B cell (primary cell): ENCODE measurements around the gene ANKFY1. TPM values are rescaled to one million over a fixed set of nuclear protein-coding genes. Genes with fewer than 3 reads are reported as not detected.

Experiments
- ATAC-seq: fragments of 200-7000 bp; cut with Tn5 transposase; one replicate; pipeline ENCODE4 v1.10.0; 2021; ENCODE audit warnings: low read depth, mild to moderate bottlenecking, moderate number of reproducible peaks, moderate library complexity
- CTCF ChIA-PET: fragments of 350-600 bp; sonication (Branson Sonifier 250); formaldehyde crosslinking; loops from one replicate; lab custom pipeline; 2021; ENCODE audit warnings: antibody characterized with exemption, inconsistent platforms; lab: Charles Lee
- POLR2A ChIA-PET: fragments of 350-600 bp; sonication (Branson Sonifier 250); formaldehyde crosslinking; loops from one replicate; lab custom pipeline; 2021; ENCODE audit warnings: antibody characterized with exemption; lab: Charles Lee
- DNase-seq: peaks from one replicate; pipeline ENCODE4 v3.0.0; 2013
- H2AFZ ChIP-seq: 2 replicates; pipeline ENCODE4 v1.6.1; 2012; ENCODE audit warnings: mild to moderate bottlenecking, low read depth, low read length; ENCODE audit not compliant: insufficient read depth, poor library complexity, severe bottlenecking
- H3K27ac ChIP-seq, 2 donors: 1 replicate in 1 of 2; 2 replicates in 1 of 2; pipeline ENCODE4 v1.5.1; 2012 to 2013; ENCODE audit warnings: low read length in 2 of 2, mild to moderate bottlenecking in 2 of 2, moderate library complexity in 1 of 2
- H3K27me3 ChIP-seq, 4 experiments: fragments of 200-600 bp in 1 of 4; sonication (generic) in 1 of 4; replicated peaks in 1 of 4; 1 replicate in 2 of 4; 2 replicates in 2 of 4; pipeline versions ENCODE4 v1.6.1 to v1.7.0; 2013 to 2016; ENCODE audit warnings: low read length in 3 of 4, mild to moderate bottlenecking in 2 of 4, mixed read lengths in 1 of 4, moderate library complexity in 1 of 4; ENCODE audit not compliant: insufficient read depth in 4 of 4, control insufficient read depth in 3 of 4; ENCODE audit errors: control extremely low read depth in 1 of 4
- H3K36me3 ChIP-seq, 2 experiments: replicated peaks in 1 of 2; 1 replicate in 1 of 2; 2 replicates in 1 of 2; pipeline versions ENCODE4 v1.6.1 to v1.7.1; 2013; ENCODE audit warnings: low read length in 1 of 2; ENCODE audit not compliant: insufficient read depth in 2 of 2, control insufficient read depth in 1 of 2; ENCODE audit errors: control extremely low read depth in 1 of 2, extremely low read depth in 1 of 2
- H3K4me1 ChIP-seq, 2 donors: fragments of 200-600 bp in 1 of 2; sonication (generic) in 1 of 2; 1 replicate in 1 of 2; 2 replicates in 1 of 2; pipeline versions ENCODE4 v1.5.1 to v1.6.1; 2013 to 2017; ENCODE audit warnings: low read length in 2 of 2; ENCODE audit not compliant: control insufficient read depth in 2 of 2, insufficient read depth in 2 of 2
- H3K4me2 ChIP-seq: replicated peaks from 2 replicates; pipeline ENCODE3; 2012; ENCODE audit warnings: mild to moderate bottlenecking, low read depth, low read length; ENCODE audit not compliant: poor library complexity, severe bottlenecking
- H3K4me3 ChIP-seq, 5 experiments: fragments of 200-600 bp in 1 of 5; sonication (generic) in 1 of 5; 1 replicate in 3 of 5; 2 replicates in 2 of 5; pipeline versions ENCODE4 v1.5.1 to v1.7.0; 2011 to 2016; ENCODE audit warnings: low read length in 4 of 5, mild to moderate bottlenecking in 4 of 5, low read depth in 2 of 5, control low read depth in 1 of 5, moderate library complexity in 1 of 5; ENCODE audit not compliant: insufficient read depth in 1 of 5; ENCODE audit errors: control extremely low read depth in 1 of 5, extremely low read depth in 1 of 5
- H3K79me2 ChIP-seq: fragments of 200-600 bp; sonication (generic); one replicate; pipeline ENCODE4 v1.6.0; 2016; ENCODE audit warnings: low read length; ENCODE audit not compliant: control insufficient read depth, insufficient read depth
- H3K9ac ChIP-seq: fragments of 200-600 bp; sonication (generic); 2 replicates; pipeline ENCODE4 v1.6.1; 2017; ENCODE audit warnings: mild to moderate bottlenecking, low read length, moderate library complexity
- H3K9me3 ChIP-seq, 3 donors: one replicate each; pipeline versions ENCODE4 v1.6.1 to v1.7.1; 2013; ENCODE audit warnings: low read length in 2 of 3; ENCODE audit not compliant: control insufficient read depth in 2 of 3, insufficient read depth in 1 of 3; ENCODE audit errors: control extremely low read depth in 1 of 3
- H4K20me1 ChIP-seq: 2 replicates; pipeline ENCODE4 v1.6.0; 2012; ENCODE audit warnings: mild to moderate bottlenecking, low read length; ENCODE audit not compliant: insufficient read depth, control insufficient read depth, poor library complexity, severe bottlenecking
- H3K27ac Mint-ChIP-seq: one replicate; pipeline ENCODE4 v1.8.0; 2021; ENCODE audit warnings: mixed read lengths
- H3K27me3 Mint-ChIP-seq: one replicate; pipeline ENCODE4 v1.8.0; 2021; ENCODE audit warnings: mixed read lengths
- H3K4me1 Mint-ChIP-seq: one replicate; pipeline ENCODE4 v1.8.0; 2021; ENCODE audit warnings: mixed read lengths
- H3K4me3 Mint-ChIP-seq: one replicate; pipeline ENCODE4 v1.8.0; 2021; ENCODE audit warnings: mixed read lengths
- H3K9me3 Mint-ChIP-seq: one replicate; pipeline ENCODE4 v1.8.0; 2022; ENCODE audit warnings: mixed read lengths; ENCODE audit not compliant: insufficient read depth
- EZH2 ChIP-seq: IDR thresholded peaks from 2 replicates; pipeline ENCODE4 v1.6.1; 2012; ENCODE audit warnings: borderline replicate concordance, low read depth, mild to moderate bottlenecking, moderate library complexity, low read length; ENCODE audit not compliant: insufficient read depth, poor library complexity, severe bottlenecking
- WGBS: methylation state at CpG from one replicate; pipeline ENCODE4 v1.1.5; 2013; ENCODE audit warnings: missing lambda C conversion rate; ENCODE audit not compliant: insufficient coverage; 5-methylcytosine and 5-hydroxymethylcytosine counted together
- intact Hi-C: fragments of 100-400 bp; cut with micrococcal nuclease; formaldehyde crosslinking; loops from one replicate; pipeline ENCODE4 v1.10.0; 2022
- polyA plus RNA-seq: library from polyadenylated mRNA; depleted of rRNA; stranded (reverse); fragments of >200 nt; gene quantifications from 2 replicates; pipeline ENCODE4 v1.2.3, GENCODE V29; 2012
- total RNA-seq, 2 donors: library from RNA; stranded (reverse); fragments of 120-200 nt in 1 of 2; gene quantifications; 1 replicate in 1 of 2; 2 replicates in 1 of 2; pipeline versions ENCODE4 v1.2.3 to v1.2.4, GENCODE V29; 2013 to 2022
- TF ChIP-seq, protein P1 (sequence below): fragments of 200-600 bp; IDR thresholded peaks from one replicate; pipeline ENCODE4 v1.8.0; 2022; ENCODE audit warnings: antibody characterized with exemption, mild to moderate bottlenecking

ANKFY1 gene
- total and polyA plus RNA-seq, 2 donors (not counting 1 experiment from before 2014, with no cell fraction given): 23.1 to 63.9 TPM

DNA sequence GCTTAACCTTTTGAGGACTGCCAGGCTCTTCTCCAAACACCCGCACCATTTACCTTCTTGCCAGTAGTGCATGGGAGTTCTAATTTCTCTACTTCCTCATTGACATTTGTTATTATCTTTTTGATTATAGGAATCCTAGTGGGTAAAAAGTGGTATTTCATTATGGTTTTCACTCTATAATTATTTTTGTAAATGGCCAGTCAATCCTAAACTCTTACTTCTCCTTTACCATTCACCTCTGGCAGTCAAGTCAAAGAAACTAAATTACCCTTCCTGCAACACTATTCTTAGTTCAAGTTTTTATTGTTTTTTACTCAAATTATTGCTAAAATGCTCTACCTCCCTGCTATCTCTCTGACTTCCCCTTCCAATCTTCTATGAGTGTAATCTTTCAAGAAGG, 29.8 kb upstream of the ANKFY1 start:
- intact Hi-C loops: loop anchor here (10.0 kb wide), 1 partner anchor 49 kb away; no protein-coding TSS in a partner anchor
- Histone ChIP-seq H3K4me2 (no peak overlapping the region), H4K20me1 (peaks cover 25% of the 10 kb centered on the region), H3K79me2 (peaks cover 38% of the 10 kb centered on the region), H2AFZ (no peak overlapping the region), H3K9me3 (no peaks in the 10 kb centered on the region), H3K9ac (no peak overlapping the region), H3K36me3 (peaks cover 7 to 31% of the 10 kb centered on the region in 2 experiments), H3K27me3 (no peaks in the 10 kb centered on the region), H3K4me3 (no peak overlapping the region), H3K4me1 (no peaks in the 10 kb centered on the region), H3K27ac (no peak overlapping the region)
- Mint-ChIP-seq H3K9me3 (no peaks in the 10 kb centered on the region), H3K4me1 (peaks cover 24% of the 10 kb centered on the region), H3K27ac (no peak overlapping the region), H3K4me3 (no peak overlapping the region), H3K27me3 (no peaks in the 10 kb centered on the region)
- WGBS: no CpG with 5 or more reads among the region's 1 CpG
- ChIA-PET CTCF (interaction anchor here (2.0 kb wide), 1 partner anchor 77 kb away, joined by 8 read pairs; no protein-coding TSS in a partner anchor), POLR2A (no interaction called here)
- DNase-seq: no peak
- ATAC-seq: no peak
- no peak for TF ChIP-seq EZH2
- TF ChIP-seq, protein P1, sequence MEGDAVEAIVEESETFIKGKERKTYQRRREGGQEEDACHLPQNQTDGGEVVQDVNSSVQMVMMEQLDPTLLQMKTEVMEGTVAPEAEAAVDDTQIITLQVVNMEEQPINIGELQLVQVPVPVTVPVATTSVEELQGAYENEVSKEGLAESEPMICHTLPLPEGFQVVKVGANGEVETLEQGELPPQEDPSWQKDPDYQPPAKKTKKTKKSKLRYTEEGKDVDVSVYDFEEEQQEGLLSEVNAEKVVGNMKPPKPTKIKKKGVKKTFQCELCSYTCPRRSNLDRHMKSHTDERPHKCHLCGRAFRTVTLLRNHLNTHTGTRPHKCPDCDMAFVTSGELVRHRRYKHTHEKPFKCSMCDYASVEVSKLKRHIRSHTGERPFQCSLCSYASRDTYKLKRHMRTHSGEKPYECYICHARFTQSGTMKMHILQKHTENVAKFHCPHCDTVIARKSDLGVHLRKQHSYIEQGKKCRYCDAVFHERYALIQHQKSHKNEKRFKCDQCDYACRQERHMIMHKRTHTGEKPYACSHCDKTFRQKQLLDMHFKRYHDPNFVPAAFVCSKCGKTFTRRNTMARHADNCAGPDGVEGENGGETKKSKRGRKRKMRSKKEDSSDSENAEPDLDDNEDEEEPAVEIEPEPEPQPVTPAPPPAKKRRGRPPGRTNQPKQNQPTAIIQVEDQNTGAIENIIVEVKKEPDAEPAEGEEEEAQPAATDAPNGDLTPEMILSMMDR: no peak

DNA sequence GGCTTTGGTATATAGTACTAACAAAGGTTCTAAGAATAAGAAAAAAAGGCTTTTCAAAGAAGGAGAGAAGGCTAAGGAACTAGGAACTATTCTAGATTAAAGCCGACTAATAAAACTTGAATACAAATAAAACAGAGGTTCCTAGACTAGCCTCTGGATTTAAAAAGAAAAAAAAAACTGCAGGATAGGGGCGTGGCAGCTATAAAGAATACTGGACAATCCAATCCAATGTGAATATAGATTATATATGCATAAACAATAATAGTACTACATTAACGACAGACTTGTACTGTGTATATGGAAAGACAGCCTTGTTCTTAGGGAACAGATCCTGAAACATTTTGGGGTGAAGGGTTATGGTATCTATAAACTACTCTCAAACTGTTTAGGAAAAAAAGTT, 23.9 kb upstream of the ANKFY1 start:
- Histone ChIP-seq H3K79me2 (peaks cover 28% of the 10 kb centered on the region), H3K27ac (no peak overlapping the region), H3K4me3 (no peak overlapping the region), H3K9ac (no peak overlapping the region), H3K4me2 (no peak overlapping the region), H3K4me1 (no peaks in the 10 kb centered on the region), H3K27me3 (no peaks in the 10 kb centered on the region), H3K9me3 (no peaks in the 10 kb centered on the region), H4K20me1 (peaks cover 5% of the 10 kb centered on the region), H2AFZ (no peak overlapping the region), H3K36me3 (peaks cover 7 to 37% of the 10 kb centered on the region in 2 experiments)
- TF ChIP-seq EZH2: no peak
- TF ChIP-seq, protein P1: no peak
- H3K9me3 Mint-ChIP-seq: no peaks in the 10 kb centered on the region
- POLR2A ChIA-PET: no interaction called here
- H3K4me3 Mint-ChIP-seq: no peak overlapping the region
- CTCF ChIA-PET: interaction anchor here (1.4 kb wide), 1 partner anchor 11 kb away, joined by 5 read pairs; no protein-coding TSS in a partner anchor
- no peak overlapping the region for H3K27ac Mint-ChIP-seq
- H3K4me1 Mint-ChIP-seq: peaks cover 5% of the 10 kb centered on the region
- H3K27me3 Mint-ChIP-seq: no peaks in the 10 kb centered on the region
- DNase-seq (no peak), ATAC-seq (no peak)
- intact Hi-C loops: no loop called here
- no CpG with 5 or more reads among the region's 3 CpGs for WGBS
